Measurements from ENCODE around the gene CFAP52.

DNA sequence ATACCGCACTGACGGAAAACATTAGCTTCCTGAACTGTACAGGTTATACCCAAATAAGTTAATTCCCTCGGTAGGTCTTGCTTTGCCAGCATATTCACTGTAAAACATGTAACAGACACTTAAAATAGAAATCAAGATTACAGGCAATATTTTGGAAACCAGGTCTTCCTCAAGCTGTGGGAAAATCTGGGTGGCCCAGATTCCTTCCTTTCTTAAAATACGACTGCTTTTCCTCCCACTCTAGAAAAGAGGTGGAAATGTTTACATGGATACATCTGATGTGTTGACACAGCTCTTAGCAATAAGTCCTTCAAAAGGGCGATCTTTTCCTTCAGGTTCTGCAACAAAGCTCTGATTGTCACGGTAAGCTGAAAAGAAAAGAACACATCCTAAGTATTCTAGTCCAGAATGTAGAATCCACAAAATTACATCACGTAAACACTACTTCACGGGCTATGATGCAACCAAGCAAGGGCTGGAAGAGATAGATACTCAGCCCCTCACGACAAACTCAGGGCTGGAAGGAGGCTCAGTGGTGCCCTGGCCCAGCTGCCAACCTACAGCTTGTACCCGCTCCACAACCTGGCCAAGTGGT, 19.2 kb upstream of the CFAP52 start:
- TF ChIP-seq, protein P1, sequence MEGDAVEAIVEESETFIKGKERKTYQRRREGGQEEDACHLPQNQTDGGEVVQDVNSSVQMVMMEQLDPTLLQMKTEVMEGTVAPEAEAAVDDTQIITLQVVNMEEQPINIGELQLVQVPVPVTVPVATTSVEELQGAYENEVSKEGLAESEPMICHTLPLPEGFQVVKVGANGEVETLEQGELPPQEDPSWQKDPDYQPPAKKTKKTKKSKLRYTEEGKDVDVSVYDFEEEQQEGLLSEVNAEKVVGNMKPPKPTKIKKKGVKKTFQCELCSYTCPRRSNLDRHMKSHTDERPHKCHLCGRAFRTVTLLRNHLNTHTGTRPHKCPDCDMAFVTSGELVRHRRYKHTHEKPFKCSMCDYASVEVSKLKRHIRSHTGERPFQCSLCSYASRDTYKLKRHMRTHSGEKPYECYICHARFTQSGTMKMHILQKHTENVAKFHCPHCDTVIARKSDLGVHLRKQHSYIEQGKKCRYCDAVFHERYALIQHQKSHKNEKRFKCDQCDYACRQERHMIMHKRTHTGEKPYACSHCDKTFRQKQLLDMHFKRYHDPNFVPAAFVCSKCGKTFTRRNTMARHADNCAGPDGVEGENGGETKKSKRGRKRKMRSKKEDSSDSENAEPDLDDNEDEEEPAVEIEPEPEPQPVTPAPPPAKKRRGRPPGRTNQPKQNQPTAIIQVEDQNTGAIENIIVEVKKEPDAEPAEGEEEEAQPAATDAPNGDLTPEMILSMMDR (IDR thresholded peaks at IDR 0.05): no peak
- TF ChIP-seq POLR2A (IDR thresholded peaks at IDR 0.05): no peak
